Esophagus squamous epithelium (tissue), 5 donors: Measurements from ENCODE around the gene RASA1. TPM values are rescaled to one million over a fixed set of nuclear protein-coding genes. Genes with fewer than 3 reads are reported as not detected.

Experiments
- DNase-seq: peaks from one replicate; lab custom pipeline; 2025; lab: John Stamatoyannopoulos, UW
- H3K27ac ChIP-seq, 4 donors: fragments of 200-600 bp; sonication (generic); one replicate each; pipeline ENCODE4 v1.5.1; 2016 to 2019; ENCODE audit warnings: mild to moderate bottlenecking in 1 of 4
- H3K27me3 ChIP-seq, 4 donors: fragments of 200-600 bp; sonication (generic); 1 replicate in 3 of 4; 2 replicates in 1 of 4; pipeline versions ENCODE4 v1.5.1 to v1.6.0; 2017 to 2021; ENCODE audit warnings: antibody characterized with exemption in 1 of 4
- H3K36me3 ChIP-seq, 3 donors: fragments of 200-600 bp; sonication (generic); one replicate each; pipeline ENCODE4 v1.5.1; 2016 to 2019
- H3K4me1 ChIP-seq, 3 donors: fragments of 200-600 bp; sonication (generic); one replicate each; pipeline ENCODE4 v1.5.1; 2017 to 2019
- H3K4me3 ChIP-seq, 4 donors: fragments of 200-600 bp; sonication (generic); 1 replicate in 3 of 4; 2 replicates in 1 of 4; pipeline ENCODE4 v1.5.1; 2016 to 2019; ENCODE audit warnings: mild to moderate bottlenecking in 2 of 4, moderate library complexity in 1 of 4
- H3K9me3 ChIP-seq, 3 donors: fragments of 200-600 bp; sonication (generic); one replicate each; pipeline ENCODE4 v1.5.1; 2016 to 2019
- CTCF ChIP-seq, 6 experiments: fragments of 450-650 bp in 4 of 6; fragments of 200-600 bp in 2 of 6; sonication (generic) in 2 of 6; IDR thresholded peaks; one replicate each; pipeline ENCODE4 v1.5.1; 2016 to 2019; ENCODE audit warnings: antibody characterized with exemption in 6 of 6, mild to moderate bottlenecking in 4 of 6, moderate library complexity in 4 of 6
- POLR2A ChIP-seq, 4 donors: fragments of 450-650 bp; IDR thresholded peaks; one replicate each; pipeline ENCODE4 v1.6.1; 2017; ENCODE audit warnings: antibody characterized with exemption in 4 of 4, mild to moderate bottlenecking in 4 of 4, moderate library complexity in 3 of 4
- WGBS, 2 donors: methylation state at CpG; one replicate each; pipeline ENCODE4 v1.1.5; 2018; 5-methylcytosine and 5-hydroxymethylcytosine counted together
- intact Hi-C: fragments of 100-400 bp; cut with DNase I; formaldehyde crosslinking; loops from one replicate; pipeline ENCODE4 v1.15.0; 2022
- total RNA-seq, 4 donors: library from RNA; depleted of rRNA; stranded (reverse); fragments of >200 nt; gene quantifications; one replicate each; pipeline ENCODE4 v1.1.0, GENCODE V29; 2016
- donor health status: DM: yes; HTN: yes; CAD: no.

The RASA1 gene
- total RNA-seq, 4 donors from 2014 or later: 14.6 to 30.2 (median 26.5) TPM

- no peak for DNase-seq
- Histone ChIP-seq H3K4me1 (no peaks in the 10 kb centered on the region), H3K27ac (no peak overlapping the region), H3K9me3 (no peaks in the 10 kb centered on the region), H3K4me3 (no peak overlapping the region), H3K36me3 (no peaks in the 10 kb centered on the region), H3K27me3 (no peaks in the 10 kb centered on the region)
- TF ChIP-seq CTCF (IDR thresholded peaks at IDR 0.05) (no peak), POLR2A (IDR thresholded peaks at IDR 0.05) (no peak)
- intact Hi-C loops: no loop called here
- 53 to 68% methylated on average over 1 of the region's 1 CpG for WGBS, 2 donors
These were observed 25.4 kb upstream of the RASA1 start for GRCh38 chr5:87242242-87242641.

- WGBS, 2 donors: 92 to 93% methylated on average over 3 of the region's 3 CpGs
- intact Hi-C loops: no loop called here
- no peak overlapping the region for H3K4me3 ChIP-seq
- no peaks in the 10 kb centered on the region for H3K9me3 ChIP-seq
- no peaks in the 10 kb centered on the region for H3K4me1 ChIP-seq
- TF ChIP-seq CTCF (IDR thresholded peaks at IDR 0.05) (no peak), POLR2A (IDR thresholded peaks at IDR 0.05) (no peak)
- H3K36me3 ChIP-seq: no peaks in the 10 kb centered on the region
- no peaks in the 10 kb centered on the region for H3K27me3 ChIP-seq
- peak overlapping the region in 1 of 4 donors; percentile 6 for H3K27ac ChIP-seq
- DNase-seq: no peak
These were observed 24.4 kb upstream of the RASA1 start for GRCh38 chr5:87243161-87243844.

GRCh38 chr5:87245451-87245850 is 22.2 kb upstream of the RASA1 start:
- H3K27ac ChIP-seq: no peak overlapping the region
- H3K4me1 ChIP-seq: no peaks in the 10 kb centered on the region
- H3K4me3 ChIP-seq: no peak overlapping the region
- H3K9me3 ChIP-seq: no peaks in the 10 kb centered on the region
- no peaks in the 10 kb centered on the region for H3K27me3 ChIP-seq
- DNase-seq: no peak
- no peaks in the 10 kb centered on the region for H3K36me3 ChIP-seq
- no peak for TF ChIP-seq CTCF (IDR thresholded peaks at IDR 0.05)
- TF ChIP-seq POLR2A (IDR thresholded peaks at IDR 0.05): no peak
- 51 to 53% methylated on average over 2 of the region's 2 CpGs for WGBS, 2 donors
- intact Hi-C loops: no loop called here

GRCh38 chr5:87246061-87246460 is 21.6 kb upstream of the RASA1 start:
- DNase-seq: no peak
- Histone ChIP-seq H3K4me1 (no peaks in the 10 kb centered on the region), H3K4me3 (no peak overlapping the region), H3K27ac (no peak overlapping the region), H3K9me3 (no peaks in the 10 kb centered on the region), H3K36me3 (no peaks in the 10 kb centered on the region), H3K27me3 (no peaks in the 10 kb centered on the region)
- TF ChIP-seq POLR2A (IDR thresholded peaks at IDR 0.05) (no peak), CTCF (IDR thresholded peaks at IDR 0.05) (no peak)
- intact Hi-C loops: no loop called here

- no peak overlapping the region for H3K4me3 ChIP-seq
- H3K4me1 ChIP-seq: no peaks in the 10 kb centered on the region
- intact Hi-C loops: no loop called here
- no peak for DNase-seq
- H3K36me3 ChIP-seq: no peaks in the 10 kb centered on the region
- no peak overlapping the region for H3K27ac ChIP-seq
- no peaks in the 10 kb centered on the region for H3K9me3 ChIP-seq
- 93% methylated on average over 7 of the region's 16 CpGs; no CpG with 5 or more reads in 1 of the 2 donors for WGBS, 2 donors
- TF ChIP-seq CTCF (IDR thresholded peaks at IDR 0.05) (no peak), POLR2A (IDR thresholded peaks at IDR 0.05) (no peak)
- H3K27me3 ChIP-seq: no peaks in the 10 kb centered on the region
These were observed 15.4 kb upstream of the RASA1 start for GRCh38 chr5:87252283-87252605.
